Measurements from ENCODE around the gene WDR13. TPM values are rescaled to one million over a fixed set of nuclear protein-coding genes. Genes with fewer than 3 reads are reported as not detected.
"Not testable (repeated sequence)": the region's sequence is repeated elsewhere in the genome, so short reads cannot be mapped to it uniquely, and the experiment has no call there.

Gene WDR13
- polyA plus RNA-seq, 4 donors, result 105 to 326 (median 213) TPM

DNA sequence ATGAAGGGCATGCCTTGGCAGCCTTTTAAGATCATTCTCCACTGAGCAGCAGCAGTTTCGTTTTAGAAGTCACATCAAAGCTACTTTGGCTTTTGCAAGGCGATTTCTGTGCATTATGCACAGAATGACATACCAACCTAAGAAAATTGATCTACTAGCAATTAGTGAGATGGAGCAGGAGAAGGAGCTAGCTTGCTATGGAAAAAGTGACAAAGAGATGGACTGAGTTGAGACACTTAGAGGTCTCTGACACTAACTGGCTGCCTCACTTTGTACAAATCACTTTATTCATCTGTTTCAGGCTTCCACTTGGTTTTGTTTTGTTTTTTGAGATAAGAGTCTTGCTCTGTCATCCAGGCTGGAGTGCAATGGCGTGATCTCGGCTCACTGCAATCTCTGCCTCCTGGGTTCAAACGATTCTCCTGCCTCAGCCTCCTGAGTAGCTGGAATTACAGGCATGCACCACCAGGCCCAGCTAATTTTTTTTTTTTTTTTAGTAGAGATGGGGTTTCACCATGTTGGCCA lies 54.8 kb downstream of the WDR13 start:
- H3K9me3 ChIP-seq (ENCODE audit: control insufficient read depth in 2 of 2, insufficient read depth in 1 of 2, low read depth in 1 of 2, low read length in 1 of 2); DNase-seq; H3K4me3 ChIP-seq (ENCODE audit: low read depth in 1 of 3, low read length in 3 of 3); H3K36me3 ChIP-seq (ENCODE audit: control insufficient read depth in 3 of 3, insufficient read depth in 2 of 3, low read depth in 1 of 3, low read length in 3 of 3); H3K4me1 ChIP-seq (ENCODE audit: control insufficient read depth in 3 of 3, insufficient read depth in 2 of 3, low read depth in 1 of 3, low read length in 2 of 3); FAIRE-seq; H3K27ac ChIP-seq (ENCODE audit: low read depth in 1 of 3, low read length in 2 of 3); H3K27me3 ChIP-seq (ENCODE audit: control insufficient read depth in 3 of 3, insufficient read depth in 3 of 3, low read length in 3 of 3): not testable (repeated sequence)
- 66 to 78% (median 66%) methylated on average over 5 of the region's 5 CpGs for WGBS, 3 donors

DNA sequence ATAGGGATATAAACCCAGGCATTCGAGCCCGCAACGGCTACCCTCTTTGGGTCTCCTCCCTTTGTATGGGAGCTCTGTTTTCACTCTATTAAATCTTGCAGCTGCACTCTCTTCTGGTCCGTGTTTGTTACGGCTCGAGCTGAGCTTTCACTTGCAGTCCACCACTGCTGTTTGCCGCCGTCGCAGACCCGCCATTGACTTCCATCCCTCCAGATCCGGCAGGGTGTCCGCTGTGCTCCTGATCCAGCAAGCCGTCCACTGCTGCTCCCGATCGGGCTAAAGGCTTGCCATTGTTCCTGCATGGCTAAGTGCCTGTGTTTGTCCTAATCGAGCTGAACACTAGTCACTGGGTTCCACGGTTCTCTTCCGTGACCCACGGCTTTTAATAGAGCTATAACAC lies 57.5 kb downstream of the WDR13 start:
- not testable (repeated sequence) for H3K27ac ChIP-seq (ENCODE audit: low read depth in 1 of 3, low read length in 2 of 3); H3K4me1 ChIP-seq (ENCODE audit: control insufficient read depth in 3 of 3, insufficient read depth in 2 of 3, low read depth in 1 of 3, low read length in 2 of 3); H3K36me3 ChIP-seq (ENCODE audit: control insufficient read depth in 3 of 3, insufficient read depth in 2 of 3, low read depth in 1 of 3, low read length in 3 of 3); H3K9me3 ChIP-seq (ENCODE audit: control insufficient read depth in 2 of 2, insufficient read depth in 1 of 2, low read depth in 1 of 2, low read length in 1 of 2); H3K27me3 ChIP-seq (ENCODE audit: control insufficient read depth in 3 of 3, insufficient read depth in 3 of 3, low read length in 3 of 3); DNase-seq; FAIRE-seq; H3K4me3 ChIP-seq (ENCODE audit: low read depth in 1 of 3, low read length in 3 of 3)
- 39 to 64% (median 48%) methylated on average over 12 to 19 of the region's 19 CpGs for WGBS, 3 donors

Other genes starting within 250 kb of the WDR13 start
- gene SSX3, start 240.8 kb upstream of the WDR13 start, polyA plus RNA-seq, result not detected
- not detected for gene SSX4, start 214.0 kb upstream of the WDR13 start, polyA plus RNA-seq
- gene SSX4B, start 185.5 kb upstream of the WDR13 start, polyA plus RNA-seq, result not detected
- 10 to 100 TPM in 2 of 4 donors, 1 to 10 TPM in 2; 2.0 to 77.7 (median 32.6) TPM for gene SLC38A5, start 127.2 kb upstream of the WDR13 start, polyA plus RNA-seq
- gene FTSJ1, start 121.3 kb upstream of the WDR13 start, polyA plus RNA-seq, result 10 to 100 TPM; 13.4 to 32.9 (median 18.1) TPM
- gene PORCN, start 88.5 kb upstream of the WDR13 start, polyA plus RNA-seq, result 1 to 10 TPM; 2.0 to 6.4 (median 2.5) TPM
- 100 to 1,000 TPM in 3 of 4 donors, 10 to 100 TPM in 1; 92.9 to 298 (median 124) TPM for gene EBP, start 75.7 kb upstream of the WDR13 start, polyA plus RNA-seq
- gene TBC1D25, start 57.8 kb upstream of the WDR13 start, polyA plus RNA-seq, result 1 to 10 TPM; 6.0 to 7.3 (median 6.5) TPM
- gene RBM3, start 23.0 kb upstream of the WDR13 start, polyA plus RNA-seq, result 100 to 1,000 TPM in 3 of 4 donors, 10 to 100 TPM in 1; 87.9 to 222 (median 173) TPM
- 1 to 10 TPM; 1.1 to 6.2 (median 4.8) TPM for gene WAS, start 86.3 kb downstream of the WDR13 start, polyA plus RNA-seq
- gene SUV39H1, start 99.2 kb downstream of the WDR13 start, polyA plus RNA-seq, result 1 to 10 TPM; 2.2 to 8.5 (median 4.3) TPM
- gene GLOD5, start 164.3 kb downstream of the WDR13 start, polyA plus RNA-seq, result 10 to 100 TPM in 3 of 4 donors, 1 to 10 TPM in 1; 4.4 to 56.1 (median 22.1) TPM
- under 1 TPM in 2 of 4 donors, not detected in 2; 0.09 to 0.32 TPM for gene GATA1, start 189.1 kb downstream of the WDR13 start, polyA plus RNA-seq
- 100 to 1,000 TPM in 2 of 4 donors, 10 to 100 TPM in 2; 51.5 to 110 (median 102) TPM for gene HDAC6, start 204.6 kb downstream of the WDR13 start, polyA plus RNA-seq
- gene ERAS, start 229.0 kb downstream of the WDR13 start, polyA plus RNA-seq, result under 1 TPM in 2 of 4 donors, not detected in 2; 0.07 to 0.09 TPM
- 10 to 100 TPM in 2 of 4 donors, 1 to 10 TPM in 1, under 1 TPM in 1; 0.67 to 97.5 (median 13.5) TPM for gene PCSK1N, start 238.1 kb downstream of the WDR13 start, polyA plus RNA-seq

Measured in small intestine (tissue), 7 donors.